Mucosa of stomach (tissue), 1 donor: ENCODE results near the gene GRK7.
"Not testable (repeated sequence)": the region's sequence is repeated elsewhere in the genome, so short reads cannot be mapped to it uniquely, and the experiment has no call there.

Experiments used
- H3K27me3 ChIP-seq: one replicate; pipeline ENCODE4 v1.7.0; 2013; ENCODE audit warnings: mild to moderate bottlenecking, low read length; ENCODE audit not compliant: control insufficient read depth, insufficient read depth
- H3K36me3 ChIP-seq: one replicate; pipeline ENCODE4 v1.7.0; 2013; ENCODE audit warnings: low read length; ENCODE audit not compliant: control insufficient read depth, insufficient read depth
- H3K4me1 ChIP-seq: one replicate; pipeline ENCODE4 v1.7.0; 2013; ENCODE audit warnings: mild to moderate bottlenecking, low read length; ENCODE audit not compliant: control insufficient read depth, insufficient read depth
- H3K4me3 ChIP-seq: one replicate; pipeline ENCODE4 v1.7.0; 2013; ENCODE audit warnings: low read length
- H3K9ac ChIP-seq: one replicate; pipeline ENCODE4 v1.7.0; 2013; ENCODE audit warnings: mild to moderate bottlenecking, low read length, moderate library complexity
- H3K9me3 ChIP-seq: one replicate; pipeline ENCODE4 v1.7.0; 2013; ENCODE audit warnings: mild to moderate bottlenecking, low read length, moderate library complexity; ENCODE audit not compliant: control insufficient read depth
- donor health status: Pancreatic carcinoma.

Gene GRK7

GRCh38 chr3:141737093-141737492, 26.1 kb upstream of the GRK7 start:
- H3K9me3 ChIP-seq = no peaks in the 10 kb centered on the region
- peaks cover 3% of the 10 kb centered on the region for H3K4me1 ChIP-seq
- no peaks in the 10 kb centered on the region for H3K36me3 ChIP-seq
- no peak overlapping the region for H3K9ac ChIP-seq
- H3K4me3 ChIP-seq = no peak overlapping the region
- no peaks in the 10 kb centered on the region for H3K27me3 ChIP-seq

- Histone ChIP-seq H3K27me3 (no peaks in the 10 kb centered on the region), H3K9me3 (no peaks in the 10 kb centered on the region), H3K4me1 (peaks cover 3% of the 10 kb centered on the region), H3K9ac (peak overlapping the region; percentile 60), H3K4me3 (no peak overlapping the region), H3K36me3 (no peaks in the 10 kb centered on the region)
These were observed 25.6 kb upstream of the GRK7 start for GRCh38 chr3:141737678-141738021.

- Histone ChIP-seq H3K9me3 (no peaks in the 10 kb centered on the region), H3K27me3 (no peaks in the 10 kb centered on the region), H3K4me3 (peak within 1 kb of the TSS; percentile 99), H3K9ac (peak within 1 kb of the TSS; percentile 99), H3K4me1 (peaks cover 3% of the 10 kb centered on the region), H3K36me3 (no peaks in the 10 kb centered on the region)
These were observed 25.0 kb upstream of the GRK7 start, which contains the start of gene RNF7 for GRCh38 chr3:141738022-141738890. Gene RNF7, plus strand, starts transcription at chr3:141738298. Its CDS starts 44 bp downstream, at chr3:141738342.

- H3K9me3 ChIP-seq = no peaks in the 10 kb centered on the region
- no peaks in the 10 kb centered on the region for H3K27me3 ChIP-seq
- H3K9ac ChIP-seq = peak overlapping the region; percentile 99
- H3K4me1 ChIP-seq = peaks cover 3% of the 10 kb centered on the region
- no peaks in the 10 kb centered on the region for H3K36me3 ChIP-seq
- peak overlapping the region; percentile 99 for H3K4me3 ChIP-seq
These were observed 24.3 kb upstream of the GRK7 start for GRCh38 chr3:141738891-141739363.

GRCh38 chr3:141739731-141740130, 23.5 kb upstream of the GRK7 start:
- Histone ChIP-seq H3K4me3 (no peak overlapping the region), H3K4me1 (peaks cover 3% of the 10 kb centered on the region), H3K9ac (peak overlapping the region; percentile 99), H3K9me3 (no peaks in the 10 kb centered on the region), H3K27me3 (no peaks in the 10 kb centered on the region), H3K36me3 (no peaks in the 10 kb centered on the region)

- Histone ChIP-seq H3K4me1 (peaks cover 3% of the 10 kb centered on the region), H3K4me3 (no peak overlapping the region), H3K27me3 (no peaks in the 10 kb centered on the region), H3K9ac (no peak overlapping the region), H3K36me3 (no peaks in the 10 kb centered on the region), H3K9me3 (no peaks in the 10 kb centered on the region)
These were observed 22.9 kb upstream of the GRK7 start for GRCh38 chr3:141740349-141740748.

- H3K27me3 ChIP-seq = no peaks in the 10 kb centered on the region
- no peak overlapping the region for H3K9ac ChIP-seq
- no peaks in the 10 kb centered on the region for H3K9me3 ChIP-seq
- H3K36me3 ChIP-seq = no peaks in the 10 kb centered on the region
- no peak overlapping the region for H3K4me3 ChIP-seq
- peaks cover 3% of the 10 kb centered on the region for H3K4me1 ChIP-seq
These were observed 19.9 kb upstream of the GRK7 start for GRCh38 chr3:141743305-141743704.

- no peaks in the 10 kb centered on the region for H3K36me3 ChIP-seq
- no peak overlapping the region for H3K4me3 ChIP-seq
- H3K4me1 ChIP-seq = no peaks in the 10 kb centered on the region
- no peaks in the 10 kb centered on the region for H3K27me3 ChIP-seq
- H3K9me3 ChIP-seq = no peaks in the 10 kb centered on the region
- H3K9ac ChIP-seq = no peak overlapping the region
These were observed 16.2 kb upstream of the GRK7 start for GRCh38 chr3:141746962-141747361.

- Histone ChIP-seq H3K4me1 (no peaks in the 10 kb centered on the region), H3K27me3 (no peaks in the 10 kb centered on the region), H3K9me3 (no peaks in the 10 kb centered on the region), H3K36me3 (no peaks in the 10 kb centered on the region), H3K4me3 (no peak overlapping the region), H3K9ac (no peak overlapping the region)
These were observed 9.8 kb upstream of the GRK7 start for GRCh38 chr3:141753399-141753798.

GRCh38 chr3:141754032-141754431, 9.2 kb upstream of the GRK7 start:
- Histone ChIP-seq H3K36me3 (no peaks in the 10 kb centered on the region), H3K4me3 (no peak overlapping the region), H3K9me3 (no peaks in the 10 kb centered on the region), H3K4me1 (no peaks in the 10 kb centered on the region), H3K9ac (no peak overlapping the region), H3K27me3 (no peaks in the 10 kb centered on the region)

GRCh38 chr3:141762552-141762951, 656 bp upstream of the GRK7 start:
- not testable (repeated sequence) for H3K9me3 ChIP-seq, H3K9ac ChIP-seq, H3K4me3 ChIP-seq, H3K4me1 ChIP-seq, H3K36me3 ChIP-seq, H3K27me3 ChIP-seq

- Histone ChIP-seq H3K4me1 (no peaks in the 10 kb centered on the region), H3K27me3 (no peaks in the 10 kb centered on the region), H3K9ac (no peak overlapping the region), H3K36me3 (no peaks in the 10 kb centered on the region), H3K9me3 (no peaks in the 10 kb centered on the region), H3K4me3 (no peak overlapping the region)
These were observed 837 bp downstream of the GRK7 start for GRCh38 chr3:141764045-141764444.
